K562 (cell line): ENCODE results near the gene CEP162. TPM values are rescaled to one million over a fixed set of nuclear protein-coding genes. Genes with fewer than 3 reads are reported as not detected.

Experiments
- ATAC-seq: fragments of 200-7000 bp; cut with Tn5 transposase; 3 replicates; pipeline ENCODE4 v1.9.1; 2020; ENCODE audit warnings: moderate library complexity
- BruUV-seq: library from RNA; stranded (reverse); fragments of 400-500 nt; replicated peaks from 2 replicates; lab custom pipeline; 2021; lab: Mats Ljungman, UMichigan
- CTCF ChIA-PET: fragments of 300-600 bp; formaldehyde crosslinking; extraction: SDS; loops from one replicate; lab custom pipeline; 2021; ENCODE audit warnings: low intra/inter-chr PET ratio; lab: Yijun Ruan, JAX
- POLR2A ChIA-PET: fragments of 300-600, 350-650 bp; sonication (Branson Sonifier 250); formaldehyde crosslinking; extraction: SDS; loops from one replicate; lab custom pipeline; 2021; ENCODE audit warnings: antibody characterized with exemption, inconsistent platforms; lab: Yijun Ruan, JAX
- DNase-seq, 4 experiments: peaks; one replicate each; pipeline versions ENCODE4 v3.0.0 to v3.0.0-alpha.2; 2011 to 2018; ENCODE audit warnings: low spot score in 3 of 4, mixed read lengths in 3 of 4; ENCODE audit errors: extremely low read depth in 1 of 4
- FAIRE-seq: peaks from 2 replicates; lab custom pipeline; 2011; peaks lifted over from hg19 to GRCh38; lab: Jason Lieb, UNC
- H2AFZ ChIP-seq: 2 replicates; pipeline ENCODE4 v1.6.0; 2011; ENCODE audit warnings: low read depth, low read length, control low read depth, inconsistent platforms
- H3K27ac ChIP-seq: fragments of 200-600 bp; 3 replicates; pipeline ENCODE4 v1.8.0; 2011; ENCODE audit warnings: low read depth, mild to moderate bottlenecking, control low read depth, inconsistent platforms, low read length, moderate library complexity, mixed read lengths; ENCODE audit errors: extremely low read depth
- H3K27me3 ChIP-seq, 2 experiments: fragments of 300-600 bp in 1 of 2; 2 replicates in 1 of 2; 3 replicates in 1 of 2; pipeline versions ENCODE4 v1.6.0 to v1.8.0; 2011; ENCODE audit warnings: inconsistent platforms in 2 of 2, low read length in 2 of 2, mild to moderate bottlenecking in 1 of 2, mixed read lengths in 1 of 2, moderate library complexity in 1 of 2; ENCODE audit not compliant: control insufficient read depth in 2 of 2, insufficient read depth in 2 of 2
- H3K36me3 ChIP-seq: fragments of 300-600 bp; 3 replicates; pipeline ENCODE4 v1.8.0; 2011; ENCODE audit warnings: mild to moderate bottlenecking, low read length, inconsistent platforms; ENCODE audit not compliant: control insufficient read depth, insufficient read depth
- H3K4me1 ChIP-seq, 2 experiments: fragments of 200-600 bp in 1 of 2; replicated peaks in 1 of 2; 2 replicates in 1 of 2; 3 replicates in 1 of 2; pipeline versions ENCODE4 v1.5.1 to v1.8.0; 2011; ENCODE audit warnings: inconsistent platforms in 2 of 2, low read length in 2 of 2, mild to moderate bottlenecking in 1 of 2, mixed read lengths in 1 of 2, moderate library complexity in 1 of 2; ENCODE audit not compliant: control insufficient read depth in 2 of 2, insufficient read depth in 2 of 2
- H3K4me2 ChIP-seq: 2 replicates; pipeline ENCODE4 v1.6.1; 2011; ENCODE audit warnings: low read length, control low read depth, inconsistent platforms, mixed read lengths; ENCODE audit not compliant: insufficient read depth
- H3K4me3 ChIP-seq: fragments of 200-600 bp; sonication (generic), shearing (Covaris generic); 2 replicates; pipeline ENCODE4 v1.5.1; 2016; ENCODE audit warnings: control low read depth, inconsistent platforms
- H3K79me2 ChIP-seq: fragments of 200-600 bp; 3 replicates; pipeline ENCODE4 v1.8.0; 2011; ENCODE audit warnings: low read length, inconsistent platforms; ENCODE audit not compliant: control insufficient read depth, insufficient read depth
- H3K9ac ChIP-seq, 2 experiments: 2 replicates each; pipeline versions ENCODE4 v1.6.0 to v1.6.1; 2011; ENCODE audit warnings: low read depth in 2 of 2, low read length in 2 of 2, control low read depth in 1 of 2, inconsistent platforms in 1 of 2, mild to moderate bottlenecking in 1 of 2, mixed read lengths in 1 of 2; ENCODE audit not compliant: insufficient read depth in 1 of 2
- H3K9me1 ChIP-seq: one replicate; pipeline ENCODE4 v1.6.0; 2011; ENCODE audit warnings: inconsistent platforms, mild to moderate bottlenecking, low read length, moderate library complexity; ENCODE audit not compliant: control insufficient read depth, insufficient read depth
- H3K9me3 ChIP-seq: replicated peaks from 2 replicates; pipeline ENCODE4 v1.5.1; 2011; ENCODE audit warnings: low read depth, low read length, inconsistent platforms; ENCODE audit not compliant: control insufficient read depth, insufficient read depth
- H4K20me1 ChIP-seq: replicated peaks from 2 replicates; pipeline ENCODE4 v1.6.1; 2011; ENCODE audit warnings: low read length, inconsistent platforms, mixed read lengths; ENCODE audit not compliant: control insufficient read depth, insufficient read depth
- BRF1 ChIP-seq: IDR thresholded peaks from 3 replicates; pipeline ENCODE4 v1.6.1; 2011; ENCODE audit warnings: borderline replicate concordance, mild to moderate bottlenecking; ENCODE audit not compliant: insufficient read length; ENCODE audit errors: extremely low read depth
- CAMTA2 ChIP-seq: fragments of 250-450 bp; sonication (Bioruptor Pico); conservative IDR thresholded peaks from 2 replicates; pipeline ENCODE4 v1.5.1; 2022
- CBFA2T2 ChIP-seq: fragments of 450-650 bp; conservative IDR thresholded peaks from 2 replicates; pipeline ENCODE4 v1.6.1; 2017; ENCODE audit warnings: mild to moderate bottlenecking
- CBFA2T3 ChIP-seq: fragments of 450-650 bp; IDR thresholded peaks from 2 replicates; pipeline ENCODE4 v1.6.1; 2017
- CBX1 ChIP-seq: sonication (generic); IDR thresholded peaks from 2 replicates; pipeline ENCODE4 v1.6.1; 2016; ENCODE audit warnings: antibody characterized with exemption, low read depth, mild to moderate bottlenecking
- EP400 ChIP-seq: fragments of 450-650 bp; IDR thresholded peaks from 2 replicates; pipeline ENCODE4 v1.6.1; 2017; ENCODE audit warnings: antibody characterized with exemption, mild to moderate bottlenecking, moderate library complexity
- GATAD2B ChIP-seq: fragments of 450-650 bp; IDR thresholded peaks from 2 replicates; pipeline ENCODE4 v1.6.1; 2017; ENCODE audit warnings: mild to moderate bottlenecking, borderline replicate concordance
- LEF1 ChIP-seq: fragments of 450-650 bp; IDR thresholded peaks from 2 replicates; pipeline ENCODE4 v1.6.1; 2016; ENCODE audit warnings: mild to moderate bottlenecking
- MAFK ChIP-seq: IDR thresholded peaks from 2 replicates; pipeline ENCODE4 v1.6.1; 2011; ENCODE audit warnings: low read length, improper control_type of control experiment
- NCOA2 ChIP-seq, 2 experiments: fragments of 450-650 bp; IDR thresholded peaks; 2 replicates each; pipeline ENCODE4 v1.6.1; 2018; ENCODE audit warnings: mild to moderate bottlenecking in 2 of 2, moderate library complexity in 1 of 2; ENCODE audit not compliant: partially characterized antibody in 2 of 2
- NCOR1 ChIP-seq: fragments of 450-650 bp; IDR thresholded peaks from 2 replicates; pipeline ENCODE4 v1.6.1; 2016; ENCODE audit warnings: mild to moderate bottlenecking, moderate library complexity
- POLR2AphosphoS5 ChIP-seq: IDR thresholded peaks from 2 replicates; pipeline ENCODE4 v1.6.1; 2011; ENCODE audit warnings: mild to moderate bottlenecking, low read depth, low read length, moderate library complexity; ENCODE audit not compliant: control insufficient read depth, insufficient read depth
- PTRF ChIP-seq: fragments of 450-650 bp; IDR thresholded peaks from 2 replicates; pipeline ENCODE4 v1.6.1; 2016; ENCODE audit warnings: mild to moderate bottlenecking, missing genetic modification characterization, missing compliant biosample characterization
- SPI1 ChIP-seq: IDR thresholded peaks from 2 replicates; pipeline ENCODE4 v1.6.1; 2011; ENCODE audit warnings: low read depth, low read length, control low read depth, borderline replicate concordance
- SRSF3 ChIP-seq: fragments of 200-400 bp; formaldehyde crosslinking; IDR thresholded peaks from 2 replicates; pipeline ENCODE4 v1.6.1; 2016; ENCODE audit warnings: mild to moderate bottlenecking, low read length, moderate library complexity; ENCODE audit not compliant: insufficient read depth
- ZFX ChIP-seq: sonication (generic); formaldehyde crosslinking; IDR thresholded peaks from 2 replicates; pipeline ENCODE4 v1.8.0; 2022; ENCODE audit warnings: mild to moderate bottlenecking, missing genetic modification reagents, moderate library complexity
- ZNF217 ChIP-seq: sonication (generic); formaldehyde crosslinking; IDR thresholded peaks from 2 replicates; pipeline ENCODE4 v1.8.0; 2022; ENCODE audit warnings: mild to moderate bottlenecking, missing genetic modification reagents
- WGBS: fragments of 100-300 bp; shearing (Covaris generic); methylation state at CpG from one replicate; pipeline ENCODE4 v1.1.6; 2016; ENCODE audit warnings: low coverage, mixed read lengths; ENCODE audit not compliant: insufficient coverage; ENCODE audit errors: missing lambda C conversion rate; 5-methylcytosine and 5-hydroxymethylcytosine counted together
- in situ Hi-C: fragments of 300-500 bp; cut with MboI; formaldehyde crosslinking; loops from 4 replicates; pipeline ENCODE4 v1.15.0; 2018; ENCODE audit warnings: inconsistent platforms, mixed read lengths
- intact Hi-C: fragments of 100-400 bp; cut with micrococcal nuclease; formaldehyde crosslinking; loops from 2 replicates; pipeline ENCODE4 v1.14.2; 2022
- polyA plus RNA-seq, 8 experiments: library from polyadenylated mRNA; depleted of rRNA in 4 of 8; stranded (reverse) in 5 of 8; unstranded in 3 of 8; fragments of >200 nt; fragmentation: Nextera tagmentation in 2 of 8; fragmentation: Illumina TruSeq in 1 of 8; extraction: Ambion mirVana in 2 of 8; extraction: Trizol in 1 of 8; gene quantifications; 2 replicates each; pipeline versions ENCODE4 v1.2.1 to v1.2.3, GENCODE V29; 2011 to 2014; ENCODE audit warnings: inconsistent platforms in 1 of 8, missing spikeins in 1 of 8
- total RNA-seq, 7 experiments: library from RNA; depleted of rRNA in 6 of 7; stranded (reverse); fragments of >200 nt in 6 of 7; fragmentation: Illumina TruSeq in 2 of 7; extraction: Trizol in 2 of 7; gene quantifications; 2 replicates each; pipeline versions ENCODE4 v1.2.1 to v1.2.3, GENCODE V29; 2011 to 2021; ENCODE audit warnings: low replicate concordance in 1 of 7
- TF ChIP-seq, protein P1 (sequence below): fragments of 250-450 bp; sonication (Bioruptor Pico); IDR thresholded peaks from 2 replicates; pipeline ENCODE4 v1.8.0; 2022; ENCODE audit warnings: inconsistent platforms, mild to moderate bottlenecking, moderate library complexity, borderline replicate concordance
- TF ChIP-seq, protein P2 (sequence below): fragments of 250-450 bp; sonication (Bioruptor Pico); IDR thresholded peaks from 2 replicates; pipeline ENCODE4 v1.5.0; 2021; ENCODE audit warnings: mild to moderate bottlenecking, moderate library complexity

Gene CEP162
- total and polyA plus RNA-seq, 9 of the 15 experiments (the other 6 are each of a cell fraction or from before 2014, with no cell fraction given) = 3.9 to 8.6 (median 6.7) TPM

DNA sequence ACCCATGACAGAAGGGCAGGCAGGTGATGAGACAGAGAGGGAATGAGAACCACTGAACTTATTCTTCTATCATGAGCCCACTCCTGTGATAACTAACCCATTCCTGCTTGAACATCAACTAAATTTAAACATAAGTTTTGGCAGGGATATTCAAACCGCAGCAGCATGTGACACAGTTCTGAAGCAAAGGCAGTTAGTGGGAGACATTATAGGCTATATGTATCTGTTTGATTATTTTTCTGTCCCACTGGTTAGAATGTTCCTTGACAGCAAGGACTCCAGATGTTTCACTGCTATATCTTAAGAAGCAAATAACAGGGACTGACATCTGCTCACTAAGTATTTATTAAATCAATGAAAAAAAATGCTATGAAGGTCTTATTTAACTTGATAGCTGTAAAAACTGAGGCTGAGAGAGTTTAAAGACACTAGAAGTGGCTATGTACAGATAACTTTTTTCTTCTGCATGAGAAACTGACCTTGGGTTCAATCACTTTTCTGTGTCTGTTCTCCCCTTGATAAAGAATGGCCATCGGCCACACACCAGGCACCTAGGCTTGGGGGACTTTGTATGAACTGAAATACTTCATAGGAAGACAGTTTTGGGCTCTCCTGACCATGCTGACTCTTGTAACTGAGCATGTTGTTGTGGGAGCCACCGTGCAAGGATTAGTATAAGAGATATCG lies 90.9 kb downstream of the CEP162 start:
- Histone ChIP-seq H3K9ac (peak overlapping the region in 1 of 2 experiments; percentile 55; a peak in 2 of 4 replicates), H3K27ac (peak overlapping the region; percentile 80), H3K4me1 (peaks cover 0 to 14% of the 10 kb centered on the region in 2 experiments; a peak in 3 of 5 replicates), H3K9me1 (no peaks in the 10 kb centered on the region), H3K4me2 (peak overlapping the region; percentile 64), H3K9me3 (peaks cover 5% of the 10 kb centered on the region; the same call in 1 of the 2 replicates), H3K36me3 (no peaks in the 10 kb centered on the region), H3K4me3 (no peak overlapping the region), H3K79me2 (no peaks in the 10 kb centered on the region), H2AFZ (peak overlapping the region; percentile 78), H3K27me3 (no peaks in the 10 kb centered on the region), H4K20me1 (no peaks in the 10 kb centered on the region)
- no TSS peak for BruUV-seq
- ATAC-seq (peak; percentile 79), FAIRE-seq (no peak), DNase-seq (peak in 3 of 4 experiments; percentile 31 to 71 (median 38))
- ChIA-PET POLR2A (interaction anchor here (1.0 kb wide), 1 partner anchor 16 kb away, joined by 3 read pairs; no protein-coding TSS in a partner anchor), CTCF (interaction anchor here (0.6 kb wide), 1 partner anchor 626 kb away, joined by 3 read pairs; no protein-coding TSS in a partner anchor)
- intact Hi-C loops = loop anchor here (5.0 kb wide), 1 partner anchor 84 kb away; no protein-coding TSS in a partner anchor
- WGBS = 12% methylated on average over 4 of the region's 4 CpGs
- in situ Hi-C loops = no loop called here
- TF ChIP-seq ZFX (CRISPR knock-in tag) = 0 out of 2 replicates have a peak, but pooled peaks have one; percentile 11
- no peak for TF ChIP-seq BRF1
- no peak for TF ChIP-seq ZNF217 (CRISPR knock-in tag)
- TF ChIP-seq EP400 = no peak
- no peak for TF ChIP-seq SPI1
- TF ChIP-seq SRSF3 = no peak
- TF ChIP-seq GATAD2B = no peak
- TF ChIP-seq CBFA2T2 = peak; percentile 37; the same call in 1 of the 2 replicates
- no peak for TF ChIP-seq CAMTA2 (CRISPR knock-in tag)
- no peak for TF ChIP-seq MAFK
- TF ChIP-seq NCOA2 (IDR thresholded peaks at IDR 0.05; ENCODE audit: partially characterized antibody in 2 of 2) = no peak
- no peak for TF ChIP-seq CBX1
- no peak for TF ChIP-seq POLR2AphosphoS5
- peak; percentile 22; the same call in 1 of the 2 replicates for TF ChIP-seq NCOR1
- TF ChIP-seq CBFA2T3 = peak; percentile 64
- TF ChIP-seq, protein P1, sequence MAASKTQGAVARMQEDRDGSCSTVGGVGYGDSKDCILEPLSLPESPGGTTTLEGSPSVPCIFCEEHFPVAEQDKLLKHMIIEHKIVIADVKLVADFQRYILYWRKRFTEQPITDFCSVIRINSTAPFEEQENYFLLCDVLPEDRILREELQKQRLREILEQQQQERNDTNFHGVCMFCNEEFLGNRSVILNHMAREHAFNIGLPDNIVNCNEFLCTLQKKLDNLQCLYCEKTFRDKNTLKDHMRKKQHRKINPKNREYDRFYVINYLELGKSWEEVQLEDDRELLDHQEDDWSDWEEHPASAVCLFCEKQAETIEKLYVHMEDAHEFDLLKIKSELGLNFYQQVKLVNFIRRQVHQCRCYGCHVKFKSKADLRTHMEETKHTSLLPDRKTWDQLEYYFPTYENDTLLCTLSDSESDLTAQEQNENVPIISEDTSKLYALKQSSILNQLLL (CRISPR knock-in tag) = no peak
- 0 out of 2 replicates have a peak, but pooled peaks have one; percentile 14 for TF ChIP-seq LEF1
- no peak for TF ChIP-seq PTRF (tag)
- TF ChIP-seq, protein P2, sequence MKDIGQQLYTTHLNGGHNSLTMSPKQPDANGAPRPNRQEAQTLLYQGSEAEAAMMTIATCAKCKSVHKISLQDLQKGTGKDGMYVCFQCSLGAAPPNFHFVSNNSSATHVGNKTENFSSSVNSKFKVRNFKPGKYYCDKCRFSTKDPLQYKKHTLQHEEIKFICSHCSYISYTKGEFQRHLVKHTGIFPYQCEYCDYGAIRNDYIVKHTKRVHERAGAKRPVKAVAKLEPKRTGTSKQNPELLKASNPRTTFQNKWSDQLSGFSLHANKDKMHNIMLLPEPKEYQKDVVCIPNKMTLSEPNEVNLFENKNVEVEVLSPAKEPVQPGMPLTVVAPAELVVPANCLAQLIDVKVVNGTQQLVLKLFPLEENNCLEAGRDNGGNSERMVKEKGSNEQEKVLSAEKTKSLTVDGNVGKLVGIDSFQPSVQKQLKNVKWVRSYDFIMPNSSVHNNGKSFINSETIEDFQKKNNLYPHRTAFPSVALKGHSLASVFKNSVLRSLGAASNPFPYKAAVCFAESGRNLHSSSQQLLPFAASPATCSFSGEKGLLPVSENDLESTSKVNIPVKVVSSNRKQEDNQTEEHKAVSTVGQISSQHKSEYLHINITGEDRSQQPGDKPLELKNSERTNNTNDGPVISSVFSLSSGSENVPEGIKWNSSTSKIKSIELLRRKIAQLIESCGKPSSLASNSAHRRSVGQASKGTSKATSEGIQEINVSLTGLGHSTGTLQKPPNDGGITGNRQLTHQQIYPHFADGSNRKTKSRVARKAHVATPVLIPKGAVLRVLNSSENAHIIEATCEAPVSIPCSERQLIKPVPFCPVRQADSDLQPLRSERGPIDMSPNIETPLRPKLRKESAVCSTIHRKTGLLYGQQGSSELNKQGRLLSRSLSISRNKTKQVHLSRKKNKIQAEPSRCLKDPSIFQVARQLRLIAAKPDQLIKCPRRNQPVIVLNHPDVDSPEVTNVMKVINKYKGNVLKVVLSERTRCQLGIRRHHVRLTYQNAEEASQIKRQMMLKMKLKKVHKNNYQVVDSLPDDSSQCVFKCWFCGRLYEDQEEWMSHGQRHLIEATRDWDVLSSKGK (CRISPR knock-in tag) = no peak
